Activated T-cell treated with anti-CD3 and anti-CD28 coated beads, Interleukin-2, amount 50 U/mL, for 1 hour (primary cell): Measurements from ENCODE around the gene LAS1L.
"Not testable (repeated sequence)": the region's sequence is repeated elsewhere in the genome, so short reads cannot be mapped to it uniquely, and the experiment has no call there.

ENCODE experiments used
- DNase-seq: peaks from one replicate; pipeline ENCODE4 v3.0.0-alpha.2; 2020

LAS1L gene

DNA sequence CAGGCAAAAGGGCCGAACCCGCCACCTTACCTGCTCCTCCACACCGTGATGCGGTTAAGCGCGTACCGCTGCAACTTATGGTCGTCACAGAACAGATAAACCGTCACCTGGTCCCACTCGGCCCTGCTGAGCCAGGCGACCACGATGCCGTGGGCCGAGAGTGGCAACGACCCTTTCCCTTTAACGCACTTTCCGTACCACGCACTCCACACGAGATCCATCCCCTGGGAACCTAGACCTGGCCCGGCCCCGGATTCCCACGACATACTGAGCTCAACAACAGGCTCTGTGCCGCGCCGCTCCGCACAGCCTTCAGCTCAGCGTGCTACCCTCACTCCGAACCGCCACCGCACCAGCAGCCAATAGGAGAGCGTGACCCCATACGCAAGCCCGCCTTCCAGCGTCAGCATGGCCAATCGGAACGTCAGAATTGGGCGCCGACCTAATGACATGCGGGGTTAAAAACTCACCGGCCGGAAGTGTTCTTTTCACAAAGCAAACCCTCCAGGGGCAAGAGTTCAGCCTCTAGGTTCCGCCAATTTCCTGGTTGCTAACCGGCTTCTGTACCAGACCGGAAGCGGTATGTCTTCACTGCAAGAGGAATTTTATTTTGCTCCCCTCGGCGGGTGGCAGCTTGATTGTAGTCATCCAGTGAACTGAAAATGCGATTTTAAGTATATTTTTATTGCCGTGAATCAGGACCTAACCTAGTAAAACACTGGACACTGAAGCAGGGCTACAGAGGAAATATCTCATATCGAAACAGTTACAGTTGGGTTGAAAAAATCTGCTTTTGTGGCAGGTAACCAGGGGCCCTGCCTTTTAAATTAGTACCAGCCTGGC lies at the start of gene LAS1L:
Gene LAS1L (minus strand): TSS at position 338 of the 843 bp plus-strand sequence. CDS start 72 bp downstream, at position 266.
- peak; percentile 87 for DNase-seq

DNA sequence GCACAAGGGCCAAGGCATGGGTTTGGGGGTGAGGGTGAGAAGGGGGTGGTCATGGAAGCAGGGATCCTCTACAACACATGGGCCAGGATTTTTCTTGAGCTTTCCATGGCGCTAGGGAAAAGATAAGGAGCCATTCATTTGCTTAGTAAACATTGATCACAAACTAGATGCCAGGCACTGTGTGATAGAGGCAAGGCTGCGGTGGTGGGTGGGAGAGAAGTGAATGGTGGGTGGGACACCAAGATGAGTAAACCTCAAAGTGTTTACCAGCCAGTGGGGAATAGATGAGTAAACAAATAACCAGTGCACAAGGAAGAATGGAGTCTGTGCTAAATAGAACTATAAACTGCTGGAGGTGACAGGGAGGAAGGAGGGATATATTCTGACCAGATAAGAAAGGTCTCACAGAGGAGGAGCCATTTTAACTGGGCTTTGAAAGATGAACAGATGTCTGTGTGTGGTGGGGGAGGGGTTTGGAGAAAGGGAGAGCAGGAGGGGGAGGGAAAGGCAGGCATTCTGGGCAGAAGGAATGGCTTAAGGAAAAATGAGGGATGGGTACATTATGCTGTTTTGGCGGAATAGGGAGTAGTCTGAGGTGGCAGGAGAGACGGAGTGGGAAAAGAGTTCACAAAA lies 48.0 kb upstream of the LAS1L start:
- no peak for DNase-seq

DNA sequence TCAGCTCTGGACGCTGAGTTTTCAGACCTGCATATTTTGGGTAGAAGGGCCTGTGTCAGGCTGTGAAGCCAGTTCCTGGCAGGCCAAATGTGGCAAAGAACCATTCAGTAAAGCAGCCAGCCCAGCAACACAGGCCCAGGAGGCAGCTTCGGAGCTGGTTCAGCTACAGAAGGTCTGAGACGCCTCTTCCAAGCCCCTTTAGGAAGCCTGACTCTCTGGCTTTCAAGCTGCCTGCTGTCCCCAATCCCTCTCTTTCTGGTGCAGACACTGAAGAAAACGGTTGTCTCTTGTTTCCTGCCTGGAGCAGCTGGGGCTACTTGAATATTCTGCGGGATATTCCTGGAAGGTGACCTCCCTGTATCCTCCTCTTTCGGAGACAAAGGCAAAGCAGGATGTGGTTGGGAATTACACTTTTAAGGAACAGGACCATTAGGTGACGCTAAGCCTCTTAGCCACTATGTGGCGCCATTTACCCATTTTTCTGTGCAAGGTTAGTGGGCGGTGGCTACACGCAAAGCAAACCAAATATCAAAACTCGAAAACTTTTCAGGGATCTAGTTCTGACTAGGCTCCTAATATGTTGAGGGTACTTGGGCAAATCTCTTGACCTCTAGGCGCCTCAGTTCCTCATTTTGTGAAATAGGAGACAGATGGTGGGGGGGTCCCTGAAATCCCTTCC lies 47.2 kb upstream of the LAS1L start:
- DNase-seq, result peak; percentile 56

DNA sequence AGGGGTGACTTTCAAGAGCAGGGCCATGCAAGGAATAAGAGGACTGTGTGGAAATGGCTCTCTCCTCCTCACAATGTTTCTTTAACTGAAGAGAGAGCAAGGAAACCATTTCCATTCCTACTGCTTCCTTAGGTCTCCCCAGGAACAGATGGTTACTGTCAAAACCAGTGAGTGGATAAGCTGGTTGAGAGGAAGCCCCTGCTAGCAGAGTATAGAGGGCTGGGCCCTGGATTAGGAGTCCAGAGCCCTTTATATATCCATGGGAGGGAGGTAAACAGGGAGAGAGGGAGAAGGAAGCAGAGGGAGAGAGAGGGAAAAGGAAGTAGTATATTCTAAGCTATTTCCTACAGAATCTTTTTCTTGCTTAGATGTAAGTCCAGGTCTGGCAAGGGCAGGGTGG lies 43.8 kb upstream of the LAS1L start:
- no peak for DNase-seq

DNA sequence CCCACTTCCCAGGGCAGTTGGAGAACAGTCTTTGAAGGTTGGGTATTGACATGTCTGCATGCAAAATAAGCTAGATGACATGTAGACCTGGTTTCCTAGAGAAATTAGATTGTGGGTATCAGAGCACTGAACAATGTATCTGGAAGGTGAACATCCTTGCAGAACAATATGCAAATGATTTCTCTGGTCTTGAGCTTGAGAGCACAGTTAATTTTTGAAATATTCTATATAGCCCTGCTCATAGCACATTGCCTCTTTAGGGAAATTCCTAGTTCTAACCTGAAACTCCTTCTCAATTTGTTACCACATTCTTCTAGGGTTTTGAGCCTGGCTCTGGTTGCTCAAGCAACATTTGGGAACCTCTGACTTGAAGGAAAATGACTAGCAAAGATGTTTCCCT lies 41.6 kb upstream of the LAS1L start:
- no peak for DNase-seq

DNA sequence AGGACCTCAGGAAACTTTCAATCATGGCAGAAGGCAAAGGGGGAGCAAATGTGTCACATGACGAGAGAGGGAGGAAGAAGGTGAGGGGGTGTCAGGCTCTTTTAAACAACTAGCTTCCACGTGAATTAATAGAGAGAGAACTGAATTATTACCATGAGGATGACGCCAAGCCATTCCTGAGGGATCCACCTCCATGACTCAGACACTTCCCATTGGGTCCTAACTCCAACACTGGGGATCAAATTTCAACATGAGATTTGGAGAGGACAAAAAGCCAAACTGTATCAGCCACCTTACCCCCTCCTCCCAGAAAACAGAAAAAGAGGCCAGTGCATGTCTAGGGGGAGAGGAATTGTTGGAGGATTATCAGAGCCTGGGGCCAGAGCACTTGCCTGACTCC lies 40.4 kb upstream of the LAS1L start:
- DNase-seq, result no peak

DNA sequence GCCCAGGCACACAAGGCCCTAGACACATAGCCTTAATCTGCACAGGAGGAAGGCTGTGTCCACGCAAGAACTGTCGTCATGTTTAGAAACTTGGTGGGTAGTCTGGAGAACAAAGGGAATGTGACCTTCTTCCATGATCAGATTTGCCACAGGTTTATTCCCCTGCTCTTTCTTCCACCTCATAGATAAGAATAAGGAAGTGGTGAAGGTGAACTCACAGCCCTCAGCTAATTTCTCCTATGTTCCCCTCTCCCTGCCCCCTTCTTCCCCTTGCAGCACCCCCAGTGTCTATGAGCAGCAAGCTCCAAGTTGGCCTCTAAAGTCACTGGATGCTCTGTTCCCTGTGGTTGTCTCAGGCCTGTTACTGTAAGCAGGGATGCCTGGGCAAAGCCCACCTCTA lies 39.8 kb upstream of the LAS1L start:
- no peak for DNase-seq

DNA sequence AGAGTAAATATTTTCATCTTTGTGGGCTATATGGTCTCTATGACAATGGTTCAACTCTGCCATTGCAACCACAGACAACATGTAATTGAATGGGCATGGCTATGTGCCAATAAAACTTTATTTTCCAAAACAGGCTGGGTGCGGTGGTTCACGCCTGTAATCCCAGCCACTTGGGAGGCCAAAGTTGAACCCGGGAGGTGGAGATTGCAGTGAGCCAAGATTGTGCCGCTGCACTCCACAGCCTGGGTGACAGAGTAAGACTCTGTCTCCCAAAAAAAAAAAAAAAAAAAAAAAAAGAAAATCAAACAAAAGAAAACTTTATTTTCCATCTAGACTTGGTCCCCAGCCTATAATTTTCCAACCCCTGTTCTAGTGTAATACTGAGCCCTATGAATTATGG lies 38.4 kb upstream of the LAS1L start:
- no peak for DNase-seq

DNA sequence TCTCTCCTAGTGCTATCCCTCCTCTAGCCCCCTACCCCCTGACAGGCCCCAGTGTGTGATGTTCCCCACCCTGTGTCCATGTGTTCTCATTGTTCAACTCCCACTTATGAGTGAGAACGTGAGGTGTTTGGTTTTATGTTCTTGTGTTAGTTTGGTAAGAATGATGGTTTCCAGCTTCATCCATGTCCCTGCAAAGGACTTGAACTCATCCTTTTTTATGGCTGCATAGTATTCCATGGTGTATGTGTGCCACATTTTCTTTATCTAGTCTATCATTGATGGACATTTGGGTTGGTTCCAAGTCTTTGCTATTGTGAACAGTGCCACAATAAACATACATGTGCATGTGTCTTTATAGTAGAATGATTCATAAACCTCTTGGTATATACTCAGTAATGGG lies 28.3 kb upstream of the LAS1L start:
- not testable (repeated sequence) for DNase-seq

DNA sequence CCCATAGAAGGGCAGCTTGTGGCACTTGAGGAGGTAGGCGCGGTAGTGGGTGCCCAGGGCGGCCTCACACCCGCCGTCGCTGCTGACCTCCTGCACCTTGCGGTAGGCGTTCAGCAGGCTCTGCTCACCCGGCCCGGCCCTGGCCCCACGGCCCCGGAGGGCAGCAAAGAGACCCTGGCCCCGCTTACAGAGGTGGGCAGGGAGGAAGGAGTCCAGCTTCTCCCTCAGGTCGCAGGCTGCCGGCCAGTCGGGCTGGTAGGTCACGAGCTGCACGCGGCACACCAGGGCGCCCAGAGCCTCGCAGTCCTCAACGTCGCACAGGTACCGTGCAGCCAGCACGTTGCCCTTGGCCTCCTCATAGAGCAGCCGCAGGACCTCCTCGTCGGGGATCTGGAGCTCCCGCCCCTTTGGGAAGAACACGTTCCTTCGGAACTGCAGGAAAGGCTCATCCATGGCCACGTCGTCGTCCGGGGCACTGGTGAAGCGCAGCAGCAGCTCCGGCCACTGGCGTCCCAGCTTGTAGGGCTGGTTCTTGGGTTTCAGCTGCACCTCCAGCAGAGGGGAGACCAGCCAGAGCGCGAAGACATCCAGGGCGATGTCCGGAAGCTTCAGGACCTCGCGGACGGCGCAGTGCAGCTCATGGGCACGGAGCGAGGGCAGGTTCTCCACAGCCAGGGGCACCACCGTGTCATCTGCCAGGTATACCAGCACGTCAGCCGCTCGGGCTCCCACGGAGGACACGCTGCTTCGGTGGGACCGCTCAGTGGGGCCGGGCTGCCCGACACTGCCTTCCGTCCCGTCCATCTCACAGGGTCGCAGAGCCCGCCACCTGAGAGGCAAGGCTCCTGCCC lies 17.1 kb upstream of the LAS1L start:
- no peak for DNase-seq

DNA sequence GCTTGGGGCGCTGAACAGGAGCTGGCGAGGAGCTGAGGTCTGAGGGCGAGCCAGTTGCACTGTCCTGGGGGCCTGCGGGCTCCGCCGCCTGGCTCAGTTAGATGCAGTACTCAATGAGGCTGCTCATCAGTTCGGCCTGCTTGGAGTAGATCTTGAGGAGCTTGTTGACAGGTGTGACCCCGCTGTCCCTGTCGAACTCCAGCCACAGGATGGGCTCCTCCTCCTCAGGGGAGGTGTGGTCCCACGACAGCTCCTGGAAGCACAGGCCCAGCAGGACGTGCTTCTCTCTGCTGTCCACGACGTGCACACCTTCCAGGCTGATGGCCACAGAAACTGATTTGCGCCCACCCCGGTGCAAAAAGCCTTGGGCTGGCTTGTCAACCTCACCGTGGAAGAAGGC lies 16.5 kb upstream of the LAS1L start:
- no peak for DNase-seq

DNA sequence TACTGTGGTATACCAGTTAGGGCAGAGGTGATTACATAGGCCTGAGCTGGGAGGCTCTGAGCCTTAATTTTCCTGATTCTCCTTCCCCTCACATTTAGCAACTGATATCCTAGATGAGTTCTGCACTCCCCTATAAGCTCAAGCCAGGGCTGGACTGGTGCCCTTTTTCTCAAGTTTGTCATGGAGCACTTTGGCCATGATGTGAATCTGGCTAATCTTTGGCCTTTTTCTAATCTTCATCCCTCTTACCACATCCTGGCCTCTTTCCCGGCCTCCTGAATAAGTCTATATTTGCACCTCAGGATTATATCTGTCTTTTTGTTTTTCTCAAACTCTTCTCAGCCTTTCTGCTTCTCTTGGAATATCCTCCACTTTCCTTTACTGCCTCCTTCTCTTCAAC lies 10.9 kb upstream of the LAS1L start:
- DNase-seq, result no peak

DNA sequence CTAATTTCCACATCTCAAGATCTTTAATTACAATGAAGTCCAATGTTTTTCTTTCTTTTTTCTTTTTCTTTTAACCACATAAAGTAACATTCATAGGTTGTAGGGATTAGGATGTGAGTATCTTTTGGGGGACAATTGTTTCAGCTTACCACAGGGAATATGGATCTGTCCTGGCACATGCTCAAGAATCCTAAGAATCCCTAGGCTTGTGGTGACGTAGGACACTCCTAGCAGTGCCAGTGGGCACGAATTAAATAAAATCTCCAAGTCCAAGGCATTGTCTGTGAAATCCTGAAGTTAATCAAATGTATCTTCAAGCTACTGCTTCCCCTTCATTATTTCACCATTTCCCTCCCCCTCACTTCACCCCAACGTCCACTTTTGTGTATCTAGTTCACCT lies 2.6 kb upstream of the LAS1L start:
- DNase-seq, result no peak

DNA sequence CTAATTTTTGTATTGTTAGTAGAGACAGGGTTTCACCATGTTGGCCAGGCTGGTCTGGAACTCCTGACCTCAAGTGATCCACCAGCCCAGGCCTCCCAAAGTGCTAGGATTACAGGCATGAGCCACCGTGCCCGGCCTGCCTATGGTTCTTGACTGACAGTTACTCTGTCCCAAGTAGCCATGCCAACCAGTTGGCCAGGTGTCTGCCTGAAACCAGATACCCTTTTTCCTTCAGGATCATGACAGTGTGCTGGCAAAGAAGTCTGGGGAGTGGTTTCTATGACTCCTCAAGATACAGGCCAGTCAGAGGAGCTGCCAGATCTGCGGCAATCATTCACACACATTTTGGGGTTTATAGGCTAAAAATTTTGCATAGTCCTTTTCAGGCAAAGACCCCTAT lies 1.7 kb upstream of the LAS1L start:
- no peak for DNase-seq

DNA sequence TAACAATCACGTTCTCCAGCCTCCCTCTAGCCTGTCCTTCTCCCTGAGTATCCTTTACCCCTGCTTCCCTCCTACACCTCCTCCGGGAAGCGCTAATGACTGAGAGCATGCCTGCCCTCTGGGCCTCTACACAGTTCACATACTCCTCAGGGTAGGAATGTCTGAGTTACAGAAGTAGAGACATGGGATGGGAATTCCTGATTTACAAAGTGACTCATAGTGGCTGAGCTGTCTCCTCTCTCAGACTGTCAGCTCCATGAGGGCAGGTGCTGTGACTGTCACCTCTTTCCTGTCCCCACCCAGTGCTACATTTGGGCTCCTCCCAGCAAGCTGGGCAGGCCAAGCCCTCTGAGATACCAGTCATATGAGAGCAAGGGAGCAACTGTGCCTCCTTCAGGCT lies 2.6 kb downstream of the LAS1L start:
- DNase-seq, result no peak

DNA sequence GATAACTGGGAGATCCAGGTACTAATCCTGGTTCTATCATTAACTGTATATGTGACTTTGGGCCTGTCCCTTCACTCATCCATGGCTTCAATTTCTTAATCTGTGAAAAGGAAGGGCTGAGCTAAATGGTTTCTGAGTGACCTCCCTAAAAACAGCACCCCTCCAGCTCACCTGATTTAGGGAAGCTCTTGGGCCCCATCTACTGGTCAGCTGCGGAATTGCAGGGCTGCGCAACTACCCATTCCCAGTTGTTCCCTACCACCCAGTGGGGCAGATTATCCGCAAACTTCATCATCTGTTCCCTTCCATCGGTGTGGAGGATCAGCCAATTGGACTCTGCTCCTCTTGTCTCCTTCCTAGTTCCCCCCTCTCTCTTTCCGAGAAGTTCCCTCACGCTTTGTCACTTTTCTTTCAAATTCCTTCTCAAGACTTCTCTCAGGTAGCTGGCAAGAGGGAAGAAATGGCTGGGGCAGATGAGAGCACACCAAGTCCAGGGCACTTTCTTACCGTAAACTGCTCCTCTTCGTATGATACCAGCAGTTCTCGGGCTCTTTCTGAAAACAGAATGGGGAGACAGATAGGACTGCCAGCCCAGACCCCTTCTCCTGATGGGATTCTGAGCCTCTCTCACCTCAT lies 5.8 kb downstream of the LAS1L start:
- DNase-seq, result peak; percentile 73

DNA sequence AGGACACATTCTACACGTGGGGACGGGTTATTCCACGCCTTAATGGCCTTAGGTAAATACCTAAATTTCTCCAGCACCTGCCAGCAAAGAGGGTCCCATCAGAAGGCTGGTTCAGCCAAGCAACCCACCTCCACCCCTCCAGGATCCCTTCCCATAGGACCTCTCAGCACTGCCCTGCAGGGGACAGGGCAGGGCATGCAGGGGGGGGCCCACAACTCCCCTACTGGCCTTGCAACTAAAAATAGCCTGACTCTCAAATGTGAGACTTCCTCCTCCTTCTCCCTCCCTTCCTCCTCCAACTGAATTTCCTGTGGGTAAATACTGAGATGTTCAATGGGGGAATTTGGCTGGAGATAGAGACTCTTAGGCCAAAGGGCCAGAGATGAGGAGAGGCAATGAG lies 6.3 kb downstream of the LAS1L start:
- no peak for DNase-seq

DNA sequence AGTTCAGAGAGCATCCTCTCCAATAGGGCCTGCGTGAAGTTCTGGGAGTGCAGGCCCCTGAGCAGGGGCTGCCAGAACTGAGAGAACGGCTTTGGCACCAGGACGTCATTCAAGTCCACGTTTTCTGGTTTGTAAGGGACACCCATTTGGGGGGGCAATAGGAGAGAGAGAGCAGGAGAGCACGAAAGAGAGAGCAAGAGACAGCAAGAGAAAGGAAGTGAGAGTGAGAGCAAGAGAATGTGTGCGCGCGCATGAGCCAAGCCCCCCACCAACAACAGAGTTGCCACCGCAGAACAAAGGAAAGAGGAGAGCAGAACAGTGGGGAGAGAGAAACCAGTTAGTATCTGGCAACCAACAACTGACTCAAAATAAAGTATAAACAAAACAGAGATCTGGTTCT lies 10.4 kb downstream of the LAS1L start:
- no peak for DNase-seq

DNA sequence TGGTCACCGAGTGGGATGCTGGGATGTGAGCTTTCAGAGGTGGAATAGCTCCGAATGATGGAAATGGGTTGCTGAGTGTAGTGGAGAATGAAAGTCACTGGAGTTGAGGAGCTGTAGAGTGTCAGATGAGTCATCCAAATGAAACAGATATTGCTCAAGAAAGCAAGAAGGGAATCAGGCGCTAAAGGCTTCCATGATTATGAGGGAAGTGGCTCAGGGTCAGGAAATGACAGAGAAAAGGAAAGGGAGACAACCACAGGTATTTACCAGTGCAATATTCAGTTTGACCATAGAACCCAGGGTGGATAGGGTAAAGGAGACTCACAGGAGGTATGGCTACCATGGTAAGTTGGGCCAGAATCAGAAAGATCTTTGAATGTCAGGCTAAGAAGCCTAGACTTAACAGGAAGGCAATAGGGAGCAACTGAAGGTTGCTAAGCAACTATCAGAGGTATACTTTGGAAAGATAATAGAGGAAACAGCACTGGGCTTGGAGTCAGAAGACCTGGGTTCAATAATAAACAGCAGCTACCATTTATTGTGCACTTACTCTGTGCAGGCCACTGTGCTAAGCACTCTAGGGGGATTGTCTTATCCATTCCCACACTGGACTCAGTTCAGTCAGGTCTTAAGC lies 11.7 kb downstream of the LAS1L start:
- no peak for DNase-seq

DNA sequence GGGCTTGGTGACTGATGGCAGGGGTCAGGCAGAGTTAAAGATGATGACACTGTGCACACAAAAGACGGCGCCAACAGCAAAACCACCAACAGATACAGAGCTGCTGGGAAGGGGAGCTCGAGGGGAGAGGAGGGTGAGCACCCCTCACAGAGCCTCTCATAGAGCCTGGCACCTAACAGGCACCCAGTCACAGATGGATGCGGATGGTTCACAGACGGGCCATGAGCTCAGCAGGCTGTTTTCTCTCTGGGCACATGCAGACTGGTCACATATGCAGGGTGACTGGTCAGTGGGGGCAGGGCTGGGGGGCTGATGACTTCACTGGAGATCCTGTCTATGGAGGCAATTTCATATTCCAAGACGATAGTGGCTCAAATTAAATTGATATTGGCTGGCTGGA lies 15.1 kb downstream of the LAS1L start:
- not testable (repeated sequence) for DNase-seq

DNA sequence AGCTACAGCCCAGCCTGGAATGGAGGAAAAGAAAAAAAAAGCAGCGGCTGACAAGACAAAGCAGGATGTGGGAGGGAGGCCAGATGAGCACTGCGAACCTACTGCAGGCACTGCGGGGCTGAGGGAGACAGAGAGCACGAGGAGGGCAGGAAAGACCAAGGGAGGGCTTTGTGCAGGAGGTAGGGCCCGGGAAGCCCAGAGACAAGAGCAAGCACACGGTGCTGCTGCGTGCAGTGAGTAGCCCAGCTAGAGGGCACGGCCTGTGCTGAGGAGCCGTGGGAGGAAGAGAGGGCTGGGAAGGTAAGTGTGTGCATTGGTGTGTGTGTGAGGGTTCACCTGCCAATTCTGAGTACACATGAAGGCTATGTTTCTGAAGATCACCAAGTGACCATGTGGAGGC lies 15.6 kb downstream of the LAS1L start:
- DNase-seq, result not testable (repeated sequence)

DNA sequence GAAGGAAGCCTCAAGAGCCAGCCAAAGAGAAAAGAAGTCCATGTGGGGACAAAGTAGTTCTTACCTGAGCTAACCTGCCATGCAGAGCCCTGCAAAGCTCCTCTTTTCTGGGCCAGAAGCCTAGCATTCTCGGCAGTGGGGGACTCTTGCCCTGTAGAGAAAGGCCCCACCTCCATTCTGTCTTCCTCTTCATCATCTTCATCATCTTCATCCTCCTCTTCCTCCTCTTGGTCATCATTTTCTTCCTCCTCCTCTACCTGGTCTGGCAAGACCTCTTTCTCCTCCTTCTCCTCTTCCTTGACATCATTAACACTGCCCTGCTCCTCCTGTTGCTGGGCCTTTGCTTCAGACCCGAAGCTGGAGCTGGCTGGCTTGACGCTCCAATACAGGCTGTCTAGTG lies 16.7 kb downstream of the LAS1L start:
- no peak for DNase-seq
